Thoracic aorta endothelial cell (primary cell): ENCODE results near the gene PAGR1. TPM values are rescaled to one million over a fixed set of nuclear protein-coding genes. Genes with fewer than 3 reads are reported as not detected.

Experiments used
- small RNA-seq: library from RNA; depleted of rRNA; stranded (forward); fragments of <200 nt; gene quantifications from one replicate; pipeline ENCODE3, GENCODE V24; 2012
- total RNA-seq: library from RNA; depleted of rRNA; stranded (reverse); fragments of >200 nt; gene quantifications from 2 replicates; pipeline ENCODE4 v1.2.3, GENCODE V29; 2012

PAGR1 gene
- 25.6 and 26.3 TPM in 2 replicates for total RNA-seq

GRCh38 chr16:29815793-29816693, at the start of gene PAGR1:
PAGR1 (plus strand) TSS chr16:29816152; CDS start chr16:29816526, 374 bp downstream.

GRCh38 chr16:29777576-29778350, 38.2 kb upstream of the PAGR1 start, which contains the start of gene ZG16:
ZG16 (plus strand) TSS chr16:29778256; CDS start chr16:29779267, 1,011 bp downstream.

GRCh38 chr16:29790183-29790948, 25.6 kb upstream of the PAGR1 start, which contains the start of gene KIF22:
KIF22 (plus strand) TSS chr16:29790751; CDS start chr16:29790760, 9 bp downstream.

GRCh38 chr16:29806099-29806579, 9.8 kb upstream of the PAGR1 start, which contains the start of gene MAZ:
MAZ (plus strand) TSS chr16:29806529; CDS start chr16:29806702, 173 bp downstream.

GRCh38 chr16:29811896-29812665, 3.9 kb upstream of the PAGR1 start, which contains the start of gene PRRT2:
PRRT2 (plus strand) TSS chr16:29812193; CDS start chr16:29813055, 862 bp downstream.

GRCh38 chr16:29820271-29820701, 4.3 kb downstream of the PAGR1 start, which contains the start of gene MVP:
MVP (plus strand) TSS chr16:29820462; CDS start chr16:29830550, 10,088 bp downstream.

GRCh38 chr16:29862884-29863668, 47.1 kb downstream of the PAGR1 start, which contains the start of gene CDIPT:
CDIPT (minus strand) TSS chr16:29863226; CDS start chr16:29862857, 369 bp downstream.

Small RNAs within 50 kb of the gene (small RNA-seq; reads per million reads assigned to genes)
- gene AC009133.6 (not detected), gene AC120114.4 (not detected)

Other genes starting within 250 kb of the PAGR1 start
- not detected in 2 replicates for gene SPN, start 152.9 kb upstream of the PAGR1 start, total RNA-seq
- gene QPRT, start 137.0 kb upstream of the PAGR1 start, total RNA-seq = 0.07 TPM in 1 of 2 replicates, not detected in the other
- not detected in 2 replicates for gene C16orf54, start 70.2 kb upstream of the PAGR1 start, total RNA-seq
- not detected in 2 replicates for gene ZG16, start 37.9 kb upstream of the PAGR1 start, total RNA-seq
- gene KIF22, start 25.4 kb upstream of the PAGR1 start, total RNA-seq = 58.8 and 85.1 TPM in 2 replicates
- 191 and 192 TPM in 2 replicates for gene MAZ, start 9.6 kb upstream of the PAGR1 start, total RNA-seq
- gene PRRT2, start 4.0 kb upstream of the PAGR1 start, total RNA-seq = 1.3 and 1.8 TPM in 2 replicates
- 153 and 184 TPM in 2 replicates for gene MVP, start 4.3 kb downstream of the PAGR1 start, total RNA-seq
- gene CDIPT, start 47.1 kb downstream of the PAGR1 start, total RNA-seq = 52.1 and 73.6 TPM in 2 replicates
- 1.2 and 1.4 TPM in 2 replicates for gene SEZ6L2, start 83.4 kb downstream of the PAGR1 start, total RNA-seq
- 0.93 TPM in 2 replicates for gene ASPHD1, start 84.3 kb downstream of the PAGR1 start, total RNA-seq
- 10.5 and 11.6 TPM in 2 replicates for gene KCTD13, start 110.1 kb downstream of the PAGR1 start, total RNA-seq
- 55.5 and 59.8 TPM in 2 replicates for gene TMEM219, start 145.9 kb downstream of the PAGR1 start, total RNA-seq
- gene TAOK2, start 157.7 kb downstream of the PAGR1 start, total RNA-seq = 91.9 and 96.3 TPM in 2 replicates
- 7.3 and 8.1 TPM in 2 replicates for gene HIRIP3, start 179.5 kb downstream of the PAGR1 start, total RNA-seq
- gene INO80E, start 180.1 kb downstream of the PAGR1 start, total RNA-seq = 37.9 and 42.9 TPM in 2 replicates
- 0.13 and 0.22 TPM in 2 replicates for gene DOC2A, start 194.9 kb downstream of the PAGR1 start, total RNA-seq
- not detected in 2 replicates for gene C16orf92, start 207.0 kb downstream of the PAGR1 start, total RNA-seq
- 0.07 and 0.13 TPM in 2 replicates for gene TLCD3B, start 215.1 kb downstream of the PAGR1 start, total RNA-seq
- gene ALDOA, start 249.6 kb downstream of the PAGR1 start, total RNA-seq = 921 and 974 TPM in 2 replicates